ENCODE results near the gene NLK. TPM values are rescaled to one million over a fixed set of nuclear protein-coding genes. Genes with fewer than 3 reads are reported as not detected.

NLK gene
- total RNA-seq, 1 experiment from 2014 or later, result 31.8 TPM

DNA sequence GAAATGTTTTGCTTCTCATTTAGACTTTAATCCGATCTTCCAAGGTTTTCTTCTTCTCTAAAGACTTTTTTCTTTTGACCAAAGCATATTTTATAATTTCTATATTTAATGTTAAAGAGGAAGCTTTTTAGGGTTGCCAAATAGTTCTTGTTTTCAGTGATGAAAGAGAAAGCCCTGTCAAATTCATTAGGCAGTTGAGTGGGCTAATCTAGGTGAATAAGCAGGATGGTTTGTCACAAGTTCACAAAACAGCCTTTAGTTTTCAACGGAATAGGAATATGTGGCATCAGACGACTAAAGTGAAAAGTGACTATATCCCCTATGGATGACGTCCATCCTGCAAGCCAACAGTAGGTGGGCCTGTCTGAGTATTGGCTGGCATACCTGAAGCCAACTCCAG is 118.8 kb downstream of the NLK start:
- no peak overlapping the region for H3K4ac ChIP-seq (ENCODE audit: low read depth, low read length)
- H4K5ac ChIP-seq (ENCODE audit: insufficient read length, low read depth, low read length), result no peak overlapping the region
- no peak overlapping the region for H4K8ac ChIP-seq (replicated peaks; ENCODE audit: insufficient read length, low read depth, low read length)
- H3K56ac ChIP-seq (ENCODE audit: insufficient read length, low read depth, low read length), result no peak overlapping the region
- no peaks in the 10 kb centered on the region for H3K79me1 ChIP-seq (ENCODE audit: insufficient read depth, low read depth, low read length, poor library complexity, severe bottlenecking)
- Mint-ChIP-seq H3K9me3 (no peaks in the 10 kb centered on the region), H3K4me1 (peaks cover 5 to 7% of the 10 kb centered on the region in 2 experiments; a peak in 2 of 4 replicates), H3K27ac (no peak overlapping the region), H3K27me3 (ENCODE audit: low read depth) (no peaks in the 10 kb centered on the region; the same call in 1 of the 2 replicates), H3K4me3 (no peak overlapping the region), H3K36me3 (ENCODE audit: insufficient read depth in 1 of 3, low read depth in 3 of 3) (peaks cover 0 to 10% (median 10%) of the 10 kb centered on the region in 3 experiments; a peak in 4 of 7 replicates)
- H3K23me2 ChIP-seq (ENCODE audit: insufficient read length, low read depth, low read length, poor library complexity, severe bottlenecking), result no peaks in the 10 kb centered on the region
- H3K14ac ChIP-seq (ENCODE audit: insufficient read depth, low read length), result no peak overlapping the region
- no peak overlapping the region for H2BK20ac ChIP-seq (ENCODE audit: low read depth, low read length, poor library complexity, severe bottlenecking)
- no CpG with 5 or more reads among the region's 4 CpGs for WGBS (ENCODE audit: extremely low coverage, insufficient read length, low lambda C conversion rate)
- no peaks in the 10 kb centered on the region for H3K27me3 ChIP-seq (ENCODE audit: insufficient read depth, low read length)
- no peaks in the 10 kb centered on the region for H3K9me3 ChIP-seq (ENCODE audit: control insufficient read depth, low read depth, low read length)
- no peak for TF ChIP-seq CTCF (conservative IDR thresholded peaks at IDR 0.05)
- no peaks in the 10 kb centered on the region for H4K20me1 ChIP-seq (ENCODE audit: control insufficient read depth, insufficient read depth, insufficient read length)
- no peak overlapping the region for H3K27ac ChIP-seq (ENCODE audit: insufficient read length, low read depth, low read length)
- H2BK5ac ChIP-seq (ENCODE audit: insufficient read length, low read length), result no peak overlapping the region
- no peak overlapping the region for H3K4me2 ChIP-seq (ENCODE audit: insufficient read depth, insufficient read length, low read length)
- H3K9ac ChIP-seq (ENCODE audit: extremely low read depth, insufficient read length, low read length), result no peak overlapping the region
- no peak overlapping the region for H3K18ac ChIP-seq (ENCODE audit: insufficient read length, low read depth, low read length)
- no peak overlapping the region for H2AFZ ChIP-seq (ENCODE audit: low read length)
- H2AK5ac ChIP-seq (ENCODE audit: insufficient read length, low read length), result no peak overlapping the region
- H2BK120ac ChIP-seq (ENCODE audit: low read depth, low read length, poor library complexity, severe bottlenecking), result no peak overlapping the region
- no peak overlapping the region for H2BK12ac ChIP-seq (ENCODE audit: insufficient read length, low read depth, low read length)
- H3T11ph ChIP-seq (ENCODE audit: low read length), result no peak overlapping the region
- H4K91ac ChIP-seq (ENCODE audit: insufficient read length, low read depth, low read length), result no peak overlapping the region
- H2BK15ac ChIP-seq (ENCODE audit: low read depth, low read length), result no peak overlapping the region
- no peak for DNase-seq
- H3K79me2 ChIP-seq (ENCODE audit: insufficient read depth, low read length), result no peaks in the 10 kb centered on the region
- H3K23ac ChIP-seq (ENCODE audit: insufficient read length, low read depth, low read length), result no peak overlapping the region
- H3K4me1 ChIP-seq (ENCODE audit: insufficient read depth, low read length), result no peaks in the 10 kb centered on the region

Measured in H9 (cell line).